GM19043 (cell line): ENCODE data around the gene GRIK5.

ENCODE experiments used
- ATAC-seq: cut with Tn5 transposase; IDR thresholded peaks from one replicate; pipeline ENCODE4 v1.9.1; 2021; ENCODE audit warnings: low read depth; ENCODE audit not compliant: unreplicated experiment

Gene GRIK5

DNA sequence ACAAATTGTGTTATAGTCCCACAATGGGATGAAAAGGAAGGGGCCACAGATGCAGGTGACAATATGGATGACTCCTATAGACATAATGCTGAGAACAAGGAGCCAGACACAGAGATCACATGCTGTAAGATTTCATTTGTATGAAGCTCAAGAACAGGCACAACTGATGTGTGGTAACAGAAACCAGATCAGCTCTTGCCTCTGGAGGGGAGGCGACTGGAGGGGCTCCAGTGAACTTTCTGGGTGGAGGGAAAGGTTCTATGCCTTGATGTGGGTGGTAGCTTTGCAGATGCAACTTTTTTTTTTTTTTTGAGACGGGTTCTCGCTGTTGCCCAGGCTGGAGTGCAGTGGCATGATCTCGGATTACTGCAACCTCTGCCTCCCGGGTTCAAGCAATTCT is 104.9 kb downstream of the GRIK5 start:
- ATAC-seq, result no peak

DNA sequence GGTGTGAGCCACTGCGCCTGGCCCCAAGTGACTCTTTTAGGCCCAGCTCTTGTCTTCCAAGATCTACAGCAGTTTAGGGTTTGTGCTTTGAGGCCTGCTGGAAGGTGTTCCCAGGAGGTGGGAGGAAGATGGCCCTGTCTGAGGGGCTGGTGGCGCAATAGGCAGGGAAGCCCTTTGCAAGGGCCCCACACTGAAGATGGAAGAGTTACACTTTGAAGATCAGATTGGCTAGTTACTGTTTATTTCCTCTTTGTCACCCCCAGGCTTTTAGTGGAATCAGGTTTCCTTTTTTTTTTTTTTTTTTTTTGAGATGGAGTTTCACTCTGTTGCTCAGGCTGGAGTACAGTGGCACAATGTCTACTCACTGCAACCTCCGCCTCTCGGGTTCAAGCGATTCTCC is 109.0 kb downstream of the GRIK5 start:
- no peak for ATAC-seq

DNA sequence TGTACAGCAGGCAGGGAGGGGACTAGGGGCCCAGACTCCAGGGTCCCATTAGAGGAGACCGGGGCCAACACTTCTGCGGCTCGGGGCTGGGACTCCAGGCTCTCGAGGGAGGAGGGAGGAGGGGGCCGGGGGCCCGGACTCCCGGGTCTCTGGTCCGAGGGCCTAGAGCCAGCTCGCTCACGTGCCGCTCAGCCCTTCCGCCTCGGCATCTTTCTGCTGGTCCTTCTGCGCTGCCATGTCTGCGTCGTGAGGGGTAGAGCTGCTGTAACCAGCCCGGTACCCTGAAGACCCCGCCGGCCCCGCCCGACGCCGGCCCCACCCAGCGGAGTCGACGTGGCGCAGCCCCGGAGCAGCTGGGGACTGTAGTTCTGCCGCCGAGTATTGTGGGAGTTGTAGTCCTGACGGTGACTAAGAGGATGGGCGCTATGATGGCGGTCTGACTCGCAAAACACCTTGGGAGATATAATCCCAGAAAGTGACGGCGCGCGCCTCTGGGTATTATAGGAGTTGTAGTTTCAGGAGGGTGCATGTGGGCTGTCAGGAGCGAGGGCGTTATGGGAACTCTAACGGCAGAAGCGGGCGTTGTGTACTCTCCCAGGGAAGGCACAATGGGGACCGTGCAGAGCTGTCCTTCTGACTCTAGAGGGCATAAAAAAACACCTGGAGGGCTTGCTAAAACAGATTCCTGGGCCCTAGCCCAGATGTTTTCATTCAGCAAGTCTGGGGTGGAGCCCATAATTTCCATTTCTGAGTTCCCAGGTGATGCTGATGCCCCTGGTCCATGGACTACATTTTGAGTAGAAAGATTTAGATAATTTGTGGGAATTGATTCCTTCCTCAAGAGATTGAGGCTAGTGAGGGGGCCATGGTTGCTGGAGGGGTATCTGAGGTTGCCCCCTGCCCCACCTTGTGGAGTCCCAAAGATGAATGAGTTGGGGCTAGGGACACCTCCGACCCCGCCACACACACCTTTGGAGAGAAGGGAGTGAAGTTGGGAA is 110.7 kb downstream of the GRIK5 start, which contains the start of gene RABAC1:
Gene RABAC1, minus strand, starts transcription at position 266 of the 998 bp plus-strand sequence. Its CDS starts 29 bp downstream, at position 237.
- ATAC-seq, result peak; percentile 83

GRCh38 chr19:41958367-41959055 is 111.5 kb downstream of the GRIK5 start:
- no peak for ATAC-seq

DNA sequence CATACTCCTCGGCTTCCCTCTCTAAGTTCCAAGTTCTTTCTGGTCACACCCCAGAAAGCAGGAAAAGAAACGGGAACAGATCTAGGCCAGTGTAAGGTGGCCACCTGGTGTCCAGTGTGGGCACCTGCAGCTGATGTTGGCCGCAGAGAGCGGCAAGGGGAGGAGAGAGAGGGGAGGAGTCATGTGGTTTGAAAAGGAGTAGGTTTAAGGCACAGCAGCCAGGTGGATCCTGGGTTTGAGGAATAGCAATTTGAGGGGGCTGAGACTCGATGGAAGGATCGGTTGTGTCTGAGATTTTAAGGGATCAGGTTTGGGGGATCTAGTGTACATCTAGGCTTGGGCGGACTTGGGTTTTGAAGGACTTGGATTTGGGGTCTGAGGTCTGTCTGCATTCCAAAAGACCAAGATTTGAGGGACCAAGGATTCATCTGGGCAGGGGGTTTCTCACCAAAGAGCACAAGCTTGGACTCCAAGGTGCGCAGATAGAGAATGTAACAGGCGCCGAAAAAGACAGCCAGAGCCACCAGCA is 112.1 kb downstream of the GRIK5 start:
- no peak for ATAC-seq

DNA sequence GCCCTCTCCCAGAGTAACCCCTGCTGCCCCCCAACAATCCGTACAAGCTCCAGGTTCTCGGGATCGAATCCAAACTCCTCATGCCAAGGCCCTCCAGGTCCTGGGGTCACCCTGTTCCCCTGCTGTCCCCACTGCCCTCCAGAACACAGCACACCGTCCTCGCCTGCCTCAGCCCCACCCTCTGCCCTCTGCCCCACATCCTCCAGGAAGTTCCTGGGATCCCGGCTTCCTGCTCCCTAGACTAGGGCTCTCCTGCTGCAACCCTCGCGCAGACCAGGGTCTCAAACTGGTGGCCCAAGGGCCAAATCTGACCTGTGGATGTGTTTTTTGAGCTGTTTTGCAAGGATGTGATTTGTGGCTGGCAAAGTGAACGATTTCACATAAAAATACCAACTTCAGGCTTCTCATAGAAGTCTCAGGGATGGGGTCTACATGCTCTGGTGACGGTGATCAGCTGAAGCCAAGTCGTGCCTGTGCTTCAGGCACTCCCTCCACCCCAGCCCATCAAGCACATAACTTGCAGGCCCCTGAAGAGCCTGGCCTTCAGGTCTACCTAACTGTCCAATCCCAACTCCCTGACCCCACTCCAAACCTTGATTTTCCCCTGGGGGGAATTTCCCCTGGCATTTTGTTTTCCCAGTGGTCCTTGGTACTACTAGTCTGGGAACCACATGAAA is 112.7 kb downstream of the GRIK5 start:
- no peak for ATAC-seq

DNA sequence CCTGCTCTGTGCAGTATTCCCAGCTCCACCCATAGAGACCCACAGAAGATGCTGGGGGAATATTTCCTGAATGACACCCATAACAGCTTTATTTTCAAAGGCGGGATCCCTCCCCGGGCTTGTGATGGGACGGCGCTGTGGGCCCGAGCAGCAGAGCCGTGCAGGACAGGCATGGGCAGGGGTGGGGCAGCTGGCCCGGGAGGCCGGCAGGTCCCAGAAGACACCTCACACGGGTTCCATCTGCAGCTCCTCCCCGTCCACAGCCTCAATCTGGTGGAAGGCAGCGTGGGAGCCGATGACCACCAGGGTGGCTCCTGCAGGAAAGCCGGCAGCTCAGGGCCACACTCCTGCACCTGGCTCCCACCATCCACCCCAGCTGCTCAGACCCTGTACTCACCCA is 113.4 kb downstream of the GRIK5 start:
- no peak for ATAC-seq

- ATAC-seq, result no peak
Observed at GRCh38 chr19:41955521-41955920, 114.5 kb downstream of the GRIK5 start.

DNA sequence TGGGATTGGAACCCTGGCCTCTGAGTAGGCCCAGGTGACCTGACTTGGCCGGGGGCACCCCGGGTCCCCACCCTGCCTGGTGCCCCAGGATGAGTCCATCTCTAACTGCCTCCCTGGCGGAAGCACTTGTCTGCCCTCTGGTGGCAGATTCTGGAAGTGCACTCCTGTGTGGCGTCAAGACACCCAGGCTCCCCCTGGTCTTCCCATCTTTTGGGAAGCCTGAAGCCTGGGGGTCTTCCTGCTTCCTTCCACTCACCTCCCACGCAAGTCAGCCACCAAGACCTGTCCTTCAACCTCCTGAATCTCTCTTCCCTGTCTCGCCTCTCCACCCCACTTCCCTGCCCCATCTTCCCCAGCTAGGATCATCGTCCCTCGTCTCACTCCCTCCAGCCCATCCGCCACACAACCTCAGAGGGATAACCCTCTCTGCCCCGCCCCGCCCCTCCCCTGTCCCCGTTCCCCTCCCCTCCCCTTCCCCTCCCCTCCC is 118.3 kb downstream of the GRIK5 start:
- ATAC-seq, result no peak
